SIG-M5 treated with dmso at 0.1 percent for 504 hours (cell line): ENCODE data around the gene ITGA1.

Experiments
- DNase-seq: peaks from one replicate; lab custom pipeline; 2025; ENCODE audit not compliant: unreplicated experiment; lab: John Stamatoyannopoulos, UW

ITGA1 gene

DNA sequence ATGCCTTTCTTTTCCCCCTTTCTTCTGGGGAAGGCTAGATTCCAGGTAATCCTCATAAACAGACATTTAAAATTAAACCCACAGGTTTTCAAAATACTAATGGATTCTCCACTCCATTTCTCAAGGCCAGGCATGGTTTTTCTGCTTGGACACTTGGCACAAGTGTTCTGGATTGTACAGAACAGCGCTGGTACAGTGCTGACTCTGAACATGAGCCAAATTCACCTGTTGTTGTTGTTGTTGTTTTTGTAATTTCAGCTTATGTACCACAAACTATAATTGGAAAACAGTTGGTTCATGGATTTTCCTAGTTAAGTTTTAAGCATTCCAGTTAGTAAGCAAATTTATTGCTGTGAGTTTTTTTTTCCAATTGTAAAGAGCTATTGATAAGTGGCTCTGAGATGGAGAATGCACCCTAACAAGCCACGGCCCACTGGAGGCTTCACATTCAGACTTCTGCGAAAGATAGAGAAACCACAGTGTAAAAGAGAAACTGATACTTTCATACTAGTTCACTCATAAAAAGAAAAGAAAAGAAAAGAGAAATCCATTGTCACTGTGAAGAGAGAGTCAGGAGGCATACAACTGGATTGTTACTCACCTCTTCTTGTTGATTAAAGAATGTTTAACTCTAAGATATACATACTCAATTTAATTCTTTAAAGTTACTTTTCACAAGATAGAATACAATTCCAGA, 16.2 kb upstream of the ITGA1 start:
- no peak for DNase-seq

DNA sequence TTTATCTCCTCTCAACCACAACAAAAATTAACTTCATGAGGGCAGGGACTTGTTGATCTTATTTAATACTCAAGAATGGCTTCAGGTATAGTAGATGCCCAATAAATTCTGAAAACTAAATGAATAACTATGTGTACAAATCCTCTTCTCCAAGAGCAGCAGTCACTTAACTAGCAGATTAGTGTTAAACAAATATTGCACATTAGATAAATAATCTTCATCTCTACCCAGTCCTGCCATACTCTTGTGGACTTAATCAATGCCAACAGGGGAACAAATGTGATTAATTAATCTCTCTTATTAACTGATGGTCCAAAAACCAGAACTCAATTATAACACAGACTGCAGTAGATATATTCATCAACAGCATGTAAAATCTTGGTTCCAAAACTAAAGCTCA, 15.0 kb upstream of the ITGA1 start:
- no peak for DNase-seq

DNA sequence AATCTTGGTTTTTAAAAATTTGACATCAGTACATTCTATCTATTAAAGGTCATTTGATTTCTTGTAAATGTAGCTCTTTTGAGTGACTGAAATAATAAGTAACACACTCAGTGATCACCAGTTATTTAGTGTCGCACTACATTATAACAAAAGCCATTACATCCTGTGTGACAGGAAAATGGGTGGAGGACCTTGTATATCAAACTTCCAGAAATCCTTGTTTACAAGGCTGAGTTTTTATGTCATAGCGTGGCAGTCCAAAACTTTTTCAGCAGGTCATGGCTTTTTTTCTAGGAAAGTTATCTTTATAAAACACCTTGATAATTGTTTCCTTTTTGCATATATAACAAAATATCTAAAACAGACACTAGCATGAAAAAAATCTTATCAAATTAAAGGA, 14.4 kb upstream of the ITGA1 start:
- no peak for DNase-seq

DNA sequence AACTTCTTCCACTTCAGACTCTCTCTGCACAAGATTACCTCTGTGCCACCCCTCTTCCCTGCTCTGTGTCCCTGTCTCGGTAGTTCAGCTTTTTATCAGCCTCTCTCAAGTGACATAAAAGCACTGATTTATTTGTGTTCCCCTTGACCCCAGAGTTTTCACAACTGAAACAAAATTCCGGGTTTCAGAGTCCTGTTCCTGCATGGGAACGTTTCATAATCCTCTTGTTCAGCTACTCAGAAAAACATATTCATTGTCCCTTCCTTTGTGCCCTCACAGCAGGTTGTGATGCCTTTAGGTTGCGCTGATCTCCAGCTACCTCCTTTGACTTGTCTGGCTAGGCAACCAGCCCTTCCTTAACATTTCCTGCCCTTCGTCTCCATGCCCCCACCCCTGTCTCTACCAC, 13.7 kb upstream of the ITGA1 start:
- no peak for DNase-seq

DNA sequence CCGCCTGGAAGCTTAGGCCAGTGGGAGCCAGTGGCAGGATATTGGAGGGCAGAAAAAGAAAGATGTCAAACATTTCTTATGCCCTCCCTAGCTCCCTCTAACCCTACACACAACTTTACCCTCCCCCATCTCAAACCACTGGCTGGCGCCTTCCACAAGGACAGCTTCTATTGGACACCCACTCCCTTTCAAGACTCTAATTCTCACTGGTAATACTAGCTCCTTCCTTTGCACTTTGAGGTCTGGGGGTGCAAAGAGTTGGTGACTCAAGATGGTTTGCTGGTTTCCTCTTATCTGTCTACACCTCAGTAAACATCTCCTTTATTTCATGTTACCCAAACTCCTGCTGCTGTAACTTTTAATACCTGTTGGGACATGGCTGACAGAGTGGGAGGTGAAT, 11.6 kb upstream of the ITGA1 start:
- DNase-seq = no peak

DNA sequence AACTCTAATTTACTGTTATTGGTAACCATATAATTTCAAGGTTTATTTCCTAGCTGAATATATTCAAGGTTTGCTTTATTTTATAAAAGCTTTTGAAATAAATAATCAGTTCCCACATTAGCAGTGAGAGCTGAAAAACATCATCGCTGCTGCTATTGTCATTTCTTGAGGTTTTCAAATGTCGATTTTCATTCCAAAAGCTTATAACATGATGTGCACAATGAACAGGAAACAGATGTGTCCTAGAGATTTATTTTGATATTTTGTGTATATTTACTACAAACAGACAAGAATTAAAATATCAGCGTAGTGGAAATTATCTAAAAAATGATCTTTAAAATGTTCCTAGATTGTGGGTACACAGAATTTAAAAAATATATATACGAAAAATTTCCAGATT, 10.5 kb upstream of the ITGA1 start:
- no peak for DNase-seq

DNA sequence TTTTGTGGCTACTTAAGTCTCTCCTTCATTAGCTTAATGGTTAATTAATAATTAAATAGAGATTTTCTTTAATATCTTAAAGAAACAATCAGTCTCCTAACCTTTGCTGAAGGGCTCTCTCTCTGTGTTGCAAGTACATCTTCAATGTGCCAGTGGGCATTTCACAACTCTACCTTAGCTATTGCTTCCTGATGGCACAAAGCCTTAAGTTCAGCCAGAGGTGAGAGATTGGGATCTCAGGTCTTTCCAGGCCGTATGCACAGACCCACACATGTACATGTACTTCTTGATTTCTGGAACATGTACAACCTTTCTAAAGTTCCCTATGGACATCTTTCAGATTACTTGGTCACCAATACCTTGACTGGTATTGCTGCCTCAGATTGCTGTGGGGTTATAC, 8.9 kb upstream of the ITGA1 start:
- DNase-seq = no peak

DNA sequence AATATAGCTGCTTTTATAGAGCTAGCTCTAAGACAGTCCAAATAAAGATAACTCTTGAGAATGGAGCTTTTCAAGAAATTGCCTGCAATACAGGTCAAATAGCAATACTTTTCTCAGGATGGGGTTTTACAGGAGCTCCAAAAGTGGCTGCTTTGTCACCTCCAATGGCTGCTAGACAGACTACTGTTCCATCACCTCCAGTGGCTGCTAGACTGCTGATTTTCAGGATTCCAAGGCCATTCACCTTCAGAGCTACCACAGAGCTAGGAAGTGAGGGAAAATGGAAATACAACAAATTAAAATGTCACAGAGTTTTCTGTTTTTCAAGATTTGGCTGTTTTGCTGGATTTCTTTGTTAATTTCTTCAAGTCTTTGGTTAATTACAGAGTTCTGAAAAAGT, 8.5 kb upstream of the ITGA1 start:
- no peak for DNase-seq

DNA sequence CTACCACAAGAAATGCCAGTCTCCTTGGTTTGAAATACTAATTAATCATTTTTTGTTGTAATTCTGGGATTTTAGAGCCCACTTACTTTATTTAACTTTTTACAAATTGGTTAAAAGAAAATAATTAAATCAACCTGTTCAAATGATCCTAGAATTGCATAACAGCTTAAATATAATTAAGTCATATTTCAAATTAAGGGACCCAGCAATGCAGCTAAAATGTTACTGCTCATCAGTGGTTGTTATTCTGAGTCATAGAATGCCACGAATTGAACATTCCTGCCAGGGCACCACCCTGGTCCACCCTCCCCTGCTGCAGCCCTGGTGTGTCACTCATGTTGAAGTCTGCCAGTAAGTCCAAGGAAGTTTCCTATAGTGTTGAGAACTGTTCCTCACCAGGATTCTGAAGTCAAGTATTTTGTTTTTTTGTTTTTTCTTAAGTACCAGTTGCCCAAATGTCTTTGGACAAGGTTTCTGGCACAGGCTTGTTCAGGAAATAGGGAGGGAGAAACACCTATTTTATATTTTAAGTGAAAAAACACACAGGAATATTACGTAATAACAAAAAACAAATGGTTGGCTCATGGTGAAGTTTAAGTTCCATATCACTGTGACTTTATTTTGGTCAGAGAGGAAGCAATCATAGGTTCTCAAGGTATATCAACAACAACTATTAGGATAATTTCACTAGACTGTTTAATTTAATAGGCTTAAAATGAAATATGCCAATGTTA, 4.3 kb upstream of the ITGA1 start:
- DNase-seq = no peak

DNA sequence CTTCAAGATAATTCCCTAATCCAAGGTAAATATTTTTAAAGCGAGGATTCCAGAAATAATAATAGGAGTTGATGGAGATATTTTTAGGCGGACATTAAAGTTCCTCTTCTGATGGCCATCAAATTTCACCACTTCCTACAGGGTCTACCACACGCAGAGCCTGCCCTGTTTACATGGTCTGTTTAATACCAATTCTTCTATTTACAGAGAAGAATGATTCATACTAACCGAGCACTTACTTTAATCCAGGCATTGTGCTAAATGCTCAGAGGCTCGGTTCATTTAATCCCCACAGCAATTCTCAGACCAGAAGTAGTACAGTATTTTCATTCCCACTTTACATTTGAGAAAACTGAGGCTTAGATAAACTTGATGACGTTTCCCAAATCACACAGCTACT, 3.0 kb upstream of the ITGA1 start:
- DNase-seq = peak; percentile 29

DNA sequence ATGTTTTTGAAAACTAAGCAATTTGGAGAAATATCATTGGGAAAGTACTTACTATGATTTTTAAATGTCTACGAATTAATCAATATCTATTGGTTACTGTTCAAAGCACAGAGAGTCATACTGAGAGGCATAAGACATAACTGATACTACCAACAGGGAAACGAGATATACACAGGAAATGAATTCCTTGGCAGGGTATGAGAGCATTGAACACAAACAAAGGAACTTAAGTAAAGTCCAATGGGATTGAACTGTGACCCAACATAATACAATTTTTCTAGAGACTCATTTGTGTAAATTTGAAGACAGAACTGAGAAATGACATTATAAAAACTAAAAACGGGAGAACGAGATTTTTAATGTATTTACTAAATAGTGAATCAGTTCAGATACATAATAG, 1.3 kb upstream of the ITGA1 start:
- DNase-seq = no peak

DNA sequence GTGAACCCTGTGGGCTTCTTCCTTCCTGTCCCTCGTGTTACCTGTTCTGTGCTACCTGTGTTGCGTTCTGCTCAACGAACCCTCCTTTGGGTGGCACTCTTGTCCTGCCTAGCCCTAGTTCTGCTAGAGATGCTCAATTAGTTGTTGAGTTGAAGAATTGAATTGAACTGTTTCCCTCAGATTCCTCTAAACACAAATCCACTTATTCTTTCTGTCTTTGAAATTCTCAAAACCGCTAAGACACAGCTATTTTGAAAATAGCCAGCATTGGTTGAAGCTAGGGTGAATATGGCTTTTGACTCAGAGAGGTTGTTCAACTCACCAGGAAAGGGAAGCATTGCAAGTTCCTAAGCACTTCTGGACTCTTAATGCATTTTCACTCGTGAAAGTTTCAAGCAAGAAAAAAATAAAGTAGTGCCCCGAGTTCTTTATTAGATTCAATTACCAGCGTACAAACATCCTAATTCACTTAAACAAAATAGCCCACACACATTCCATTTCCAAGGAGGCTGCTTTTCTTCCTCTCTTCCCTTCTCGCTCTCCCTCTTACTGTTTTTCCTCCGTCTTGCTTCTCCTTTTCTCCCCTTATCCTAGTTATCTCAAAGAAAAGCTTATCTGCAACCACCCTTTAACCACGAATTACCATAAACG, 642 bp upstream of the ITGA1 start:
- DNase-seq = peak; percentile 20

DNA sequence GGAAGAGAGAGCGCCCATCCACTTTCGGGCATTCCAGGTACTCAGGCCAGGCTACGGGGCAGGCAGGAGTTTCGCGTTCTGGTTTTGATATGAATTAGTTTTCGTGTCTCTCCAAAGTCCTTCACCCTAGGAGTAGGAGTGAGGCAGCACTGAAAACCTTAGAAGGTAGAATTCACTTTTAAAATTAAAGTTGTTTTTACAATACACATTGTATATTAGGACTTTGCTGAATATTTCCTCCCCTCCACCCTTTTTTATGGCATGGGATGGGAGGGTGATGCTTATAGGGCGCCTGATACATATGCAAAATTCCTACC, 747 bp downstream of the ITGA1 start:
- no peak for DNase-seq

DNA sequence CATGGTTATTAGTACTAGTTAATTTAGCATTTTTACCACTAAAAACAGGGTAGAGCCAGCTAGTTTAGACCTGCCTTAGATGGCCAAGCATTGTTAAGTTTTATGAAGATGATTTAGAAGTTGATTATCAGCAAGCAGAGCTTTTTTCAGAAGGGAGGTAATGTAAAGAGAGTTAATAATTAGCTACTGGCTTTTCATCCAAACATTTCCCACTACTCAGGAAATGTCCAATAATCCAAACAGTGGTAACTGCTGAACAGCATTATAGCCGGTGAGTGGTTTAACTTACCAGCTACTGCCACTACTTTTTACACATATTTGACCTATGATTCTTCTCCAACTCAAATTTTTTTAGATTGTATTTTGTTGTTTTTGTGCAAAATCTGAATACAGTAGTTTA, 1.7 kb downstream of the ITGA1 start:
- DNase-seq = no peak

DNA sequence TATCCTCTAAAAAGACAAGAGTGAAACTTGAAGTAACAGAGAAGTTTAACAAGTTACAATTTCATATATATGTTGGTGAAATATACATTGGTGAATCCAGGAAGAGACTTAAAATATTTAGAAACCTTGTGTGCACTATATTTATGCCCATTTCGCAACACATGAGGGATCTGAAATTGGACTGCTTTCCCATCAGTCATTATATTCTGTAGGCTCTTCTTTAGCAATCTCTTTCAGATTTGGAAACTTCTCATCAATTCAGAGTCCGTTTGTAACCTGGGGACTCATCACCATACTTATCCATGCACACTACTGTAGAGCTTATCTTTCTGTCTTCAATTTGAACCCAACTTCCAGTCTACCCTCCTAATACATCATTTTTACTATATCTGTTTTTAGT, 2.1 kb downstream of the ITGA1 start:
- peak; percentile 82 for DNase-seq

DNA sequence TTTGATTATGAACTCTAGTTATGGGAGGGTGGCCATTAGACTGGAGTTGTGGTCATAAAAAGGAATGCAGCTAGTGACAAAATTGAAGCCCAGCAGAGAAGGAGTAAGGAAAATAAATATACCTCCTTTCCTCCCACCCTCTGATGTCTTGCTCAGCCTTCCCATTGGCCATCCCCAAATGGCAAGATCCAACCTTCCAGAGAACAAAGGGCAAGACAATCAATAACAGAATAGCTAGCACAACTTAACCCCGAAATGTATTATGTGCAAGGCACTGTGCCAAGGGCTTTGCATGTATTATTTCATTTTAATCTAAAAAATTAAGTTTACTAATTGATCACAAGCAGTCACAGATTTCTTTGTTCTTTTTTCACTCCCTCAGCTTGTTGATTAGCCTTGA, 3.6 kb downstream of the ITGA1 start:
- DNase-seq = no peak

DNA sequence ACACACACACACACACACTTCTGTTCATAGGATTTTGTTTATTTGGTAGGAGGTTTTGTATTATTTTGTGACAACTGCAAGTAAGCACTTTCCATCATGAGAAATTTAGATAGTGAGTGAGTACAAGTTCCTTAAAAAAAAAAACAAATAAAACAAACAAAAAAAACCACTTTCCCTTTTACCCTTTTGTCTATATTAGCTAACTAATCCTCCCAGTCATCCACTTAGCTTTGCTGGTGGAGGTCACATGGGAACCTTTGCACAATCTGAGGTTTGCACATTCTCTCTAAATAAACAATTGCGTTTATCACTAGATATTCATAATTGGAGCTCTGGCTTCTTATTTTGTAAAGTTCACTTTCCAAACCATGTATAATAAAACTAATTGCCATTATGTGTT, 6.8 kb downstream of the ITGA1 start:
- DNase-seq = no peak

DNA sequence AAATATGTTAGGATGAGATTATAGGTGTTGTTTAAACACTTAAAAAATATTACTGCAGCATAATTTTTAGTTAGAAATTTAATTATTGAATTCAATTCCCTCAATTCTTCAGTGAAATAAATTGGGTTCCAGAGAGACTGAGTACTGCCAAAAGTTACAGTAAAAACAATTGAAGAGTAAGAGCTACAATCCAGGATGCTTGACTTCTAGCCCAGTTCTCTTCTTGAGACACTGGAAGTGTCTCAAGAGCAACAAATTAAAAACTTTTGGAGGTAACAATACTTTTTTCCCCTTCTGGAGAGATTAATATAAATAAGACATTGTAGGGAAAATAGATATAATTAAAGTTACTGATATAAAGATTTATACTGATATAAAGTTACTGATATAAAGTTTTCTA, 8.3 kb downstream of the ITGA1 start:
- no peak for DNase-seq

DNA sequence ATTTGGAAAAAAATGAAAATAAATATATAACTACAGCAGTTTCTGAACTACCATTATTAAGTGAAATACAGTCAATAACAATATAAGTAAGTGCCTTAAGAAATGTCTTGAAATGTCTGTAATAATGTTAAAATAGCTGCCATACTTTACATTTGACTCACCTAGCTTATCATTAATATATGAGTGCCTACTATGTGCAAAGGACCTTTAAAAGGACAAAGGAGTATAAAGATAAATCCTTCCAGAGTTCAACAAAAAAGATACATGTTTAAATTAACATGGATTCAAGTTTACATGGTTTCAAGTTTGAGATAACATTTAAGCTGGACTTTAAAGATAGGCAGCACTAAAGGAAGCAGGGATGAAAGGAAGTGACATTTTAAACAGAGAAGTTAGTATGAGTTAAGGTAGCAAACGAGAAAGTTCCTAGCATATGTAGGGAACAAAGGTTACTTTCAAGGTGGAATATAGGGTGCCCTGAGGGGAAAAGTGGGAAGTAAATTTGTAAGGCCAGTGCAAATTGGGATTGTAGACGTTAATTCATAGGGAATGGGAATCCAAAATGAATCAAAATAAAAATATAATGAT, 8.9 kb downstream of the ITGA1 start:
- no peak for DNase-seq

DNA sequence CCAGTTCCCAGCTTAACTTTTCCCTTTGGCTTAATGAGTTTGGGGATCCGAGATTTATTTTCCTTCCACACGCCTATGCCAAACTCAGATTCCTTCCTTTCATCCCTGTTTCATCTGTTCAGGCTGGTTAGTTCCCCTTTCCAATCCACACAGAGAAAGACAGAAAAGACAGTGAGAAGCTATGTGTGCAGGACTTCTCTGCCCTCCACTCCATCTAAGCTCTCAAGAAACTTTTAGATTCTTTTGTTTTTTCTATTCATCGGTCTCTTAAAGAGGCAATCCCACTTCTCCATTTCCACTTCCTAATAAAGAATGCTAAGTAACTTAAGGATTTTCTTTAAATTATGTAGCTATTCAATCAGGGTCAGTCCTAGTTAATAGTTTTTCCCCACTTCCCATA, 11.2 kb downstream of the ITGA1 start:
- peak; percentile 37 for DNase-seq

DNA sequence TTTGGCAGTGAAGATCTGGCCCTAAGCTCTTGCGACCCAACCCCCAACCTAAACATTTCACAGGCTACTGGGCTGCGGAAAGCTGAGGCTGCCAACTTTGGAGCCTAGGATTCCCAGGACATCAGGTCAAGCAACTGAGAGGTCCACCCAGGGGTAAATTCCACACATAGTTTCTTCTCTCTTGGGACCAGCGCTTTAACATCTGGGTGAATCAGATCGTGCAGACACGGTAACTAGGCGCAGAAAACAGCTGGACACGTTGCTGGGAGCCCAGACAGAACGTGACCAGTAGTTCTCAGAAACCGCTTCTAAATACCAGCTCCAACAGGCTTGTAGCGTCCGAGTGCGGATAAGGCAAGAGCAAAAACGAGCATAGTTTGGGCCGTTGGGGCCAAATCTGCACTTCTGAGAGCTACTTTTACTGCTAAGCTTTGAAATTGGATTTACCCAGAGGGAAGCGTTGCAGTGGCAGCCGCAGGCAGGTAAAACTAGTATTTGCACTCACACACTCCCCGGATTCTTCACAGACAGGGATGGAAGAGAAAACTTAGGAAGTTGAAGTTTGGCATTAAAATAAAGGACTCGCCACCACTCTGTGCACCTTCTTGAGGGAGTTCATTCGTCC, 11.8 kb downstream of the ITGA1 start:
- DNase-seq = peak; percentile 37

DNA sequence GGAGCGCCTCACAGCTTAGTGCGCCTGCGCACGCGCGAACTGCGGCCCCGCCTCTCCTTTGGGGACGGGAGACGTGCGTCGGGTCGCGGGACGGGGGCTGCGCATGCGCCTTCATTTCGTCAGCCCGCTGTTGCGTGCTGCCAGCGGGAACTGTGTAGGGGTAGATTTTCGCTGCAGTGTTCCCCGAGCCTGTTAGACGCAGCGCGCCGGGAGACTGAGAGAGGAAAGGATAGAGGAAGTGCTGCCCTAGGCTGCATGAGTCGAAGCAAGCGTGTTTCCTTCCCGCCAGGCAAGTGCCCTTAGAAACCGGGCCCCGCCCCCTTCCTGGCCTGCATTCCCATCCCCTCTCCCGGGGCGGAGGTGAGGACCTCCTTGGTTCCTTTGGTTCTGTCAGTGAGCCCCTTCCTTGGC, 12.3 kb downstream of the ITGA1 start:
- DNase-seq = peak; percentile 96
